Measurements from ENCODE around the gene LURAP1L.

GRCh38 chr9:12855066-12855465, 80.2 kb downstream of the LURAP1L start:
- TF ChIP-seq CTCF (IDR thresholded peaks at IDR 0.05) (no peak), POLR2A (IDR thresholded peaks at IDR 0.05) (no peak)
